HG03175 (cell line): ENCODE results near the gene OGFR.

Experiments used
- ATAC-seq: cut with Tn5 transposase; IDR thresholded peaks from one replicate; pipeline ENCODE4 v1.9.1; 2021; ENCODE audit warnings: mild to moderate bottlenecking, moderate library complexity; ENCODE audit not compliant: unreplicated experiment

The OGFR gene

GRCh38 chr20:62769346-62770071, 35.1 kb upstream of the OGFR start:
- no peak for ATAC-seq

GRCh38 chr20:62770111-62770910, 34.3 kb upstream of the OGFR start:
- no peak for ATAC-seq

- ATAC-seq: no peak
Observed at GRCh38 chr20:62770916-62771315, 33.7 kb upstream of the OGFR start.

- ATAC-seq: no peak
Observed at GRCh38 chr20:62771396-62772102, 33.1 kb upstream of the OGFR start.

GRCh38 chr20:62772103-62772611, 32.5 kb upstream of the OGFR start:
- ATAC-seq: no peak

- ATAC-seq: no peak
Observed at GRCh38 chr20:62772619-62772989, 32.0 kb upstream of the OGFR start.

- ATAC-seq: no peak
Observed at GRCh38 chr20:62772990-62773844, 31.4 kb upstream of the OGFR start.

- no peak for ATAC-seq
Observed at GRCh38 chr20:62773845-62774714, 30.6 kb upstream of the OGFR start.

GRCh38 chr20:62774762-62775161, 29.9 kb upstream of the OGFR start:
- no peak for ATAC-seq

GRCh38 chr20:62775206-62775605, 29.4 kb upstream of the OGFR start:
- ATAC-seq: no peak

- ATAC-seq: no peak
Observed at GRCh38 chr20:62776035-62776691, 28.5 kb upstream of the OGFR start.

- ATAC-seq: no peak
Observed at GRCh38 chr20:62776692-62777527, 27.7 kb upstream of the OGFR start.

- ATAC-seq: no peak
Observed at GRCh38 chr20:62777528-62777830, 27.2 kb upstream of the OGFR start.

- ATAC-seq: no peak
Observed at GRCh38 chr20:62778058-62778457, 26.6 kb upstream of the OGFR start.

GRCh38 chr20:62778601-62779416, 25.8 kb upstream of the OGFR start:
- ATAC-seq: no peak

GRCh38 chr20:62779417-62779685, 25.3 kb upstream of the OGFR start:
- no peak for ATAC-seq

GRCh38 chr20:62780204-62780603, 24.4 kb upstream of the OGFR start:
- no peak for ATAC-seq

- no peak for ATAC-seq
Observed at GRCh38 chr20:62780696-62781095, 23.9 kb upstream of the OGFR start.
